ENCODE measurements around the gene ZNHIT3. TPM values are rescaled to one million over a fixed set of nuclear protein-coding genes. Genes with fewer than 3 reads are reported as not detected.

ZNHIT3 gene
- total RNA-seq, 6 donors from 2014 or later: 7.7 to 26.0 (median 21.6) TPM

- DNase-seq: no peak
- Histone ChIP-seq H3K27me3 (peaks cover 0 to 18% (median 8%) of the 10 kb centered on the region in 4 donors), H3K27ac (no peak overlapping the region), H3K36me3 (no peaks in the 10 kb centered on the region), H3K4me3 (no peak overlapping the region), H3K4me1 (peaks cover 0 to 3% (median 0%) of the 10 kb centered on the region in 4 donors), H3K9me3 (no peaks in the 10 kb centered on the region)
- no peak for ATAC-seq (ENCODE audit: low FRiP score in 2 of 2)
- 23 to 30% methylated on average over 2 to 21 of the region's 21 CpGs for WGBS, 2 donors
- TF ChIP-seq EP300 (IDR thresholded peaks at IDR 0.05) (no peak), POLR2AphosphoS5 (IDR thresholded peaks at IDR 0.05) (no peak), CTCF (IDR thresholded peaks at IDR 0.05) (no peak), POLR2A (IDR thresholded peaks at IDR 0.05) (no peak)
Observed at GRCh38 chr17:36464765-36465088, 21.8 kb upstream of the ZNHIT3 start.

- TF ChIP-seq POLR2AphosphoS5 (IDR thresholded peaks at IDR 0.05): no peak
- TF ChIP-seq POLR2A (IDR thresholded peaks at IDR 0.05): no peak
- no peak for TF ChIP-seq EP300 (IDR thresholded peaks at IDR 0.05)
- TF ChIP-seq CTCF (IDR thresholded peaks at IDR 0.05): no peak
- Histone ChIP-seq H3K27ac (no peak overlapping the region), H3K27me3 (peaks cover 0 to 10% (median 6%) of the 10 kb centered on the region in 4 donors), H3K4me1 (peaks cover 0 to under 1% (median 0%) of the 10 kb centered on the region in 4 donors), H3K9me3 (no peaks in the 10 kb centered on the region), H3K36me3 (no peaks in the 10 kb centered on the region), H3K4me3 (no peak overlapping the region)
- 71 to 73% methylated on average over 17 to 18 of the region's 18 CpGs for WGBS, 2 donors
- ATAC-seq (ENCODE audit: low FRiP score in 2 of 2): no peak
- no peak for DNase-seq
Observed at GRCh38 chr17:36468903-36469635, 17.4 kb upstream of the ZNHIT3 start.

- H3K27ac ChIP-seq: no peak overlapping the region
- no peak for ATAC-seq (ENCODE audit: low FRiP score in 2 of 2)
- TF ChIP-seq POLR2A (IDR thresholded peaks at IDR 0.05): no peak
- no peak for TF ChIP-seq EP300 (IDR thresholded peaks at IDR 0.05)
- no peak for TF ChIP-seq CTCF (IDR thresholded peaks at IDR 0.05)
- TF ChIP-seq POLR2AphosphoS5 (IDR thresholded peaks at IDR 0.05): no peak
- peaks cover 0 to 4% (median 1%) of the 10 kb centered on the region in 4 donors for H3K27me3 ChIP-seq
- H3K4me1 ChIP-seq: no peaks in the 10 kb centered on the region
- WGBS, 2 donors: 69 to 75% methylated on average over 7 of the region's 7 CpGs
- H3K9me3 ChIP-seq: no peaks in the 10 kb centered on the region
- no peak for DNase-seq
- no peaks in the 10 kb centered on the region for H3K36me3 ChIP-seq
- no peak overlapping the region for H3K4me3 ChIP-seq
Observed at GRCh38 chr17:36469733-36470132, 16.7 kb upstream of the ZNHIT3 start.

- no peak for ATAC-seq (ENCODE audit: low FRiP score in 2 of 2)
- Histone ChIP-seq H3K36me3 (no peaks in the 10 kb centered on the region), H3K4me3 (no peak overlapping the region), H3K4me1 (no peaks in the 10 kb centered on the region), H3K9me3 (no peaks in the 10 kb centered on the region), H3K27ac (no peak overlapping the region), H3K27me3 (no peaks in the 10 kb centered on the region)
- DNase-seq: no peak
- TF ChIP-seq POLR2A (IDR thresholded peaks at IDR 0.05): no peak
- TF ChIP-seq EP300 (IDR thresholded peaks at IDR 0.05): no peak
- TF ChIP-seq CTCF (IDR thresholded peaks at IDR 0.05): no peak
- no peak for TF ChIP-seq POLR2AphosphoS5 (IDR thresholded peaks at IDR 0.05)
Observed at GRCh38 chr17:36470499-36470898, 16.0 kb upstream of the ZNHIT3 start.

GRCh38 chr17:36474571-36474970 lies 11.9 kb upstream of the ZNHIT3 start:
- H3K9me3 ChIP-seq: no peaks in the 10 kb centered on the region
- H3K27me3 ChIP-seq: no peaks in the 10 kb centered on the region
- H3K4me1 ChIP-seq: no peaks in the 10 kb centered on the region
- DNase-seq (no peak), ATAC-seq (ENCODE audit: low FRiP score in 2 of 2) (no peak)
- H3K36me3 ChIP-seq: no peaks in the 10 kb centered on the region
- no peak for TF ChIP-seq POLR2AphosphoS5 (IDR thresholded peaks at IDR 0.05)
- no peak for TF ChIP-seq EP300 (IDR thresholded peaks at IDR 0.05)
- no peak for TF ChIP-seq POLR2A (IDR thresholded peaks at IDR 0.05)
- no peak for TF ChIP-seq CTCF (IDR thresholded peaks at IDR 0.05)
- H3K27ac ChIP-seq: no peak overlapping the region
- H3K4me3 ChIP-seq: no peak overlapping the region
- 56 to 60% methylated on average over 6 to 7 of the region's 7 CpGs for WGBS, 2 donors
